ENCODE data around the gene ADGRG3.
"Not testable (repeated sequence)": the region's sequence is repeated elsewhere in the genome, so short reads cannot be mapped to it uniquely, and the experiment has no call there.

ADGRG3 gene

GRCh38 chr16:57663917-57664661 is 4.0 kb upstream of the ADGRG3 start:
- DNase-seq (ENCODE audit: low spot score) = no peak

GRCh38 chr16:57664662-57665025 is 3.5 kb upstream of the ADGRG3 start:
- DNase-seq (ENCODE audit: low spot score) = no peak

- DNase-seq (ENCODE audit: low spot score) = no peak
These were observed 2.6 kb upstream of the ADGRG3 start for GRCh38 chr16:57665541-57665940.

- no peak for DNase-seq (ENCODE audit: low spot score)
These were observed 1.6 kb upstream of the ADGRG3 start for GRCh38 chr16:57666353-57667047.

GRCh38 chr16:57667048-57667525 is 1.0 kb upstream of the ADGRG3 start:
- no peak for DNase-seq (ENCODE audit: low spot score)

- no peak for DNase-seq (ENCODE audit: low spot score)
These were observed 412 bp upstream of the ADGRG3 start for GRCh38 chr16:57667526-57668262.

- DNase-seq (ENCODE audit: low spot score) = no peak
These were observed 747 bp downstream of the ADGRG3 start for GRCh38 chr16:57668630-57669475.

- no peak for DNase-seq (ENCODE audit: low spot score)
These were observed 1.5 kb downstream of the ADGRG3 start for GRCh38 chr16:57669476-57670162.

- DNase-seq (ENCODE audit: low spot score) = no peak
These were observed 2.1 kb downstream of the ADGRG3 start for GRCh38 chr16:57670196-57670595.

- not testable (repeated sequence) for DNase-seq (ENCODE audit: low spot score)
These were observed 3.3 kb downstream of the ADGRG3 start for GRCh38 chr16:57671451-57671850.

- no peak for DNase-seq (ENCODE audit: low spot score)
These were observed 4.3 kb downstream of the ADGRG3 start for GRCh38 chr16:57672416-57672815.

- no peak for DNase-seq (ENCODE audit: low spot score)
These were observed 4.7 kb downstream of the ADGRG3 start for GRCh38 chr16:57672824-57673223.

GRCh38 chr16:57675741-57676551 is 7.8 kb downstream of the ADGRG3 start:
- DNase-seq (ENCODE audit: low spot score) = no peak

- DNase-seq (ENCODE audit: low spot score) = no peak
These were observed 8.5 kb downstream of the ADGRG3 start for GRCh38 chr16:57676553-57677085.

GRCh38 chr16:57677622-57678369 is 9.7 kb downstream of the ADGRG3 start:
- DNase-seq (ENCODE audit: low spot score) = no peak

GRCh38 chr16:57679016-57679415 is 10.9 kb downstream of the ADGRG3 start:
- no peak for DNase-seq (ENCODE audit: low spot score)

GRCh38 chr16:57679767-57680482 is 11.8 kb downstream of the ADGRG3 start:
- DNase-seq (ENCODE audit: low spot score) = no peak

- no peak for DNase-seq (ENCODE audit: low spot score)
These were observed 12.8 kb downstream of the ADGRG3 start for GRCh38 chr16:57680842-57681375.
